Trophoblast cell (in vitro differentiated cells and primary cell): ENCODE results near the gene DPT.
A peak's percentile ranks its signal among the peaks of the same experiment; 100 is the strongest.

Experiments used
- DNase-seq, 2 donors: peaks; one replicate each; pipeline ENCODE4 v3.0.0-alpha.2; 2016
- H2AFZ ChIP-seq: 2 replicates; pipeline ENCODE4 v1.6.1; 2013; ENCODE audit warnings: low read length, moderate library complexity, mild to moderate bottlenecking; ENCODE audit not compliant: insufficient read depth, poor library complexity
- H2AK5ac ChIP-seq: 2 replicates; pipeline ENCODE4 v1.6.1; 2013; ENCODE audit warnings: mild to moderate bottlenecking, low read length
- H2BK120ac ChIP-seq: 2 replicates; pipeline ENCODE4 v1.6.1; 2013; ENCODE audit warnings: low read length, mild to moderate bottlenecking, moderate library complexity; ENCODE audit not compliant: insufficient read depth, poor library complexity
- H2BK12ac ChIP-seq: 2 replicates; pipeline ENCODE4 v1.6.1; 2013; ENCODE audit warnings: mild to moderate bottlenecking, low read length, moderate library complexity
- H2BK5ac ChIP-seq: 2 replicates; pipeline ENCODE4 v1.6.1; 2013; ENCODE audit warnings: low read length, low read depth, moderate library complexity, mild to moderate bottlenecking; ENCODE audit not compliant: poor library complexity
- H3K14ac ChIP-seq: 2 replicates; pipeline ENCODE4 v1.6.1; 2013; ENCODE audit warnings: mild to moderate bottlenecking, low read length
- H3K18ac ChIP-seq: 2 replicates; pipeline ENCODE4 v1.6.1; 2013; ENCODE audit warnings: mild to moderate bottlenecking, low read length
- H3K23ac ChIP-seq: 2 replicates; pipeline ENCODE4 v1.6.1; 2013; ENCODE audit warnings: low read length
- H3K27ac ChIP-seq: 2 replicates; pipeline ENCODE4 v1.5.1; 2013; ENCODE audit warnings: low read depth, mild to moderate bottlenecking, inconsistent platforms, low read length, moderate library complexity
- H3K27me3 ChIP-seq: 2 replicates; pipeline ENCODE4 v1.6.1; 2013; ENCODE audit warnings: inconsistent platforms, mild to moderate bottlenecking, low read length, moderate library complexity; ENCODE audit not compliant: insufficient read depth
- H3K36me3 ChIP-seq, 2 experiments: 1 replicate in 1 of 2; 2 replicates in 1 of 2; pipeline ENCODE4 v1.6.1; 2013; ENCODE audit warnings: low read length in 2 of 2, mild to moderate bottlenecking in 2 of 2, moderate library complexity in 1 of 2; ENCODE audit not compliant: insufficient read depth in 2 of 2, control insufficient read depth in 1 of 2
- H3K4ac ChIP-seq: 2 replicates; pipeline ENCODE4 v1.6.1; 2013; ENCODE audit warnings: low read depth, mild to moderate bottlenecking, low read length, moderate library complexity
- H3K4me1 ChIP-seq, 2 experiments: 1 replicate in 1 of 2; 2 replicates in 1 of 2; pipeline ENCODE4 v1.6.1; 2013; ENCODE audit warnings: low read length in 2 of 2, mild to moderate bottlenecking in 2 of 2, moderate library complexity in 1 of 2; ENCODE audit not compliant: insufficient read depth in 2 of 2, control insufficient read depth in 1 of 2
- H3K4me2 ChIP-seq: 2 replicates; pipeline ENCODE4 v1.6.1; 2013; ENCODE audit warnings: inconsistent platforms, mild to moderate bottlenecking, low read length, moderate library complexity
- H3K4me3 ChIP-seq: 2 replicates; pipeline ENCODE4 v1.5.1; 2013; ENCODE audit warnings: mild to moderate bottlenecking, low read depth, low read length, inconsistent platforms
- H3K79me1 ChIP-seq: one replicate; pipeline ENCODE4 v1.6.1; 2013; ENCODE audit warnings: low read length
- H3K79me2 ChIP-seq: 2 replicates; pipeline ENCODE4 v1.6.1; 2013; ENCODE audit warnings: low read length, mild to moderate bottlenecking; ENCODE audit not compliant: control insufficient read depth, insufficient read depth, poor library complexity
- H3K9ac ChIP-seq: 2 replicates; pipeline ENCODE4 v1.6.1; 2013; ENCODE audit warnings: mild to moderate bottlenecking, low read length
- H3K9me3 ChIP-seq: 2 replicates; pipeline ENCODE4 v1.6.1; 2013; ENCODE audit warnings: low read depth, mild to moderate bottlenecking, control low read depth, inconsistent platforms, low read length; ENCODE audit not compliant: insufficient read depth
- H4K12ac ChIP-seq: 2 replicates; pipeline ENCODE4 v1.6.1; 2013; ENCODE audit warnings: low read depth, mild to moderate bottlenecking, low read length, moderate library complexity
- H4K8ac ChIP-seq: 2 replicates; pipeline ENCODE4 v1.6.1; 2013; ENCODE audit warnings: low read depth, mild to moderate bottlenecking, low read length, moderate library complexity
- H4K91ac ChIP-seq: one replicate; pipeline ENCODE4 v1.6.1; 2013; ENCODE audit warnings: low read depth, mild to moderate bottlenecking, low read length, moderate library complexity
- WGBS: extraction: QIAGEN DNeasy Blood & Tissue Kit; methylation state at CpG from one replicate; pipeline ENCODE4 v1.1.7; 2013; ENCODE audit warnings: missing lambda C conversion rate; ENCODE audit not compliant: insufficient read length, insufficient coverage; ENCODE audit errors: extremely low coverage; 5-methylcytosine and 5-hydroxymethylcytosine counted together

The DPT gene

GRCh38 chr1:168736520-168736919 lies 7.5 kb upstream of the DPT start:
- Histone ChIP-seq H2BK120ac (no peak overlapping the region), H2BK5ac (no peak overlapping the region), H3K27me3 (no peaks in the 10 kb centered on the region), H3K79me2 (no peaks in the 10 kb centered on the region), H3K18ac (no peak overlapping the region), H3K9me3 (no peaks in the 10 kb centered on the region), H3K4ac (no peak overlapping the region), H2AK5ac (no peak overlapping the region), H3K36me3 (no peaks in the 10 kb centered on the region), H3K4me3 (no peak overlapping the region), H3K14ac (no peak overlapping the region), H3K79me1 (peaks cover 2% of the 10 kb centered on the region), H2AFZ (no peak overlapping the region), H3K4me1 (peaks cover 0 to under 1% of the 10 kb centered on the region in 2 experiments), H4K8ac (no peak overlapping the region), H3K9ac (no peak overlapping the region), H4K12ac (no peak overlapping the region), H3K4me2 (no peak overlapping the region), H2BK12ac (no peak overlapping the region), H3K23ac (no peak overlapping the region), H3K27ac (no peak overlapping the region), H4K91ac (no peak overlapping the region)
- DNase-seq, result no peak
- WGBS, result no CpG with 5 or more reads among the region's 6 CpGs

GRCh38 chr1:168735974-168736373 lies 7.0 kb upstream of the DPT start:
- H3K23ac ChIP-seq, result no peak overlapping the region
- H4K12ac ChIP-seq, result no peak overlapping the region
- no peak overlapping the region for H2AFZ ChIP-seq
- H4K91ac ChIP-seq, result no peak overlapping the region
- H2BK12ac ChIP-seq, result no peak overlapping the region
- H3K14ac ChIP-seq, result no peak overlapping the region
- H3K79me1 ChIP-seq, result peaks cover 2% of the 10 kb centered on the region
- H3K4me3 ChIP-seq, result no peak overlapping the region
- H3K18ac ChIP-seq, result no peak overlapping the region
- no peaks in the 10 kb centered on the region for H3K9me3 ChIP-seq
- H3K36me3 ChIP-seq, result no peaks in the 10 kb centered on the region
- no peak overlapping the region for H3K27ac ChIP-seq
- no peak for DNase-seq
- no peaks in the 10 kb centered on the region for H3K27me3 ChIP-seq
- H3K4ac ChIP-seq, result no peak overlapping the region
- H2BK5ac ChIP-seq, result no peak overlapping the region
- H2AK5ac ChIP-seq, result no peak overlapping the region
- H2BK120ac ChIP-seq, result no peak overlapping the region
- no CpG with 5 or more reads among the region's 5 CpGs for WGBS
- peaks cover 2 to 3% of the 10 kb centered on the region in 2 experiments for H3K4me1 ChIP-seq
- no peaks in the 10 kb centered on the region for H3K79me2 ChIP-seq
- H3K9ac ChIP-seq, result no peak overlapping the region
- no peak overlapping the region for H3K4me2 ChIP-seq
- no peak overlapping the region for H4K8ac ChIP-seq

GRCh38 chr1:168734946-168735345 lies 5.9 kb upstream of the DPT start:
- no CpG with 5 or more reads among the region's 1 CpG for WGBS
- no peak overlapping the region for H4K12ac ChIP-seq
- no peak overlapping the region for H3K4me3 ChIP-seq
- H3K79me2 ChIP-seq, result no peaks in the 10 kb centered on the region
- H2BK5ac ChIP-seq, result no peak overlapping the region
- no peak overlapping the region for H3K27ac ChIP-seq
- no peak overlapping the region for H3K4ac ChIP-seq
- H3K4me2 ChIP-seq, result no peak overlapping the region
- peaks cover 2% of the 10 kb centered on the region for H3K79me1 ChIP-seq
- no peak for DNase-seq
- H3K27me3 ChIP-seq, result no peaks in the 10 kb centered on the region
- H3K23ac ChIP-seq, result no peak overlapping the region
- H3K14ac ChIP-seq, result no peak overlapping the region
- no peak overlapping the region for H2BK12ac ChIP-seq
- no peak overlapping the region for H2AK5ac ChIP-seq
- H4K91ac ChIP-seq, result no peak overlapping the region
- H3K4me1 ChIP-seq, result peaks cover 2 to 3% of the 10 kb centered on the region in 2 experiments
- no peaks in the 10 kb centered on the region for H3K9me3 ChIP-seq
- no peak overlapping the region for H2AFZ ChIP-seq
- no peaks in the 10 kb centered on the region for H3K36me3 ChIP-seq
- no peak overlapping the region for H4K8ac ChIP-seq
- H2BK120ac ChIP-seq, result no peak overlapping the region
- H3K9ac ChIP-seq, result no peak overlapping the region
- no peak overlapping the region for H3K18ac ChIP-seq

- no peak for DNase-seq
- no peak overlapping the region for H3K9ac ChIP-seq
- H3K79me1 ChIP-seq, result peaks cover 2% of the 10 kb centered on the region
- H3K18ac ChIP-seq, result no peak overlapping the region
- H2AK5ac ChIP-seq, result no peak overlapping the region
- no peak overlapping the region for H2AFZ ChIP-seq
- no peak overlapping the region for H3K14ac ChIP-seq
- H3K4ac ChIP-seq, result no peak overlapping the region
- no peak overlapping the region for H2BK5ac ChIP-seq
- H4K8ac ChIP-seq, result no peak overlapping the region
- H2BK12ac ChIP-seq, result peak overlapping the region; percentile 61
- H4K91ac ChIP-seq, result peak overlapping the region; percentile 36
- no peak overlapping the region for H3K23ac ChIP-seq
- no peak overlapping the region for H3K27ac ChIP-seq
- no peaks in the 10 kb centered on the region for H3K36me3 ChIP-seq
- no peak overlapping the region for H4K12ac ChIP-seq
- H3K79me2 ChIP-seq, result no peaks in the 10 kb centered on the region
- peaks cover 2 to 3% of the 10 kb centered on the region in 2 experiments for H3K4me1 ChIP-seq
- WGBS, result no CpG with 5 or more reads among the region's 3 CpGs
- H3K4me2 ChIP-seq, result no peak overlapping the region
- no peak overlapping the region for H3K4me3 ChIP-seq
- H2BK120ac ChIP-seq, result no peak overlapping the region
- H3K9me3 ChIP-seq, result no peaks in the 10 kb centered on the region
- no peaks in the 10 kb centered on the region for H3K27me3 ChIP-seq
Measured at GRCh38 chr1:168734271-168734670, 5.3 kb upstream of the DPT start.
